ENCODE measurements around the gene OR5P2. TPM values are rescaled to one million over a fixed set of nuclear protein-coding genes. Genes with fewer than 3 reads are reported as not detected.
A peak's percentile ranks its signal among the peaks of the same experiment; 100 is the strongest.
"Not testable (repeated sequence)": the region's sequence is repeated elsewhere in the genome, so short reads cannot be mapped to it uniquely, and the experiment has no call there.

OR5P2 gene
- total RNA-seq, 1 experiment from 2014 or later, result not detected

- DNase-seq, result no peak
- Histone ChIP-seq H3K4me1 (no peaks in the 10 kb centered on the region), H3K4me3 (ENCODE audit: low read depth, low read length) (no peak within 1 kb of the TSS), H3K36me3 (ENCODE audit: control insufficient read depth, insufficient read depth, low read length) (no peaks in the 10 kb centered on the region), H3K9me3 (no peaks in the 10 kb centered on the region), H3K27me3 (replicated peaks; ENCODE audit: control insufficient read depth, insufficient read depth, low read length) (no peaks in the 10 kb centered on the region)
- TF ChIP-seq CTCF (IDR thresholded peaks at IDR 0.05; ENCODE audit: insufficient read depth in 1 of 2, low read depth in 1 of 2, low read length in 1 of 2, severe bottlenecking in 1 of 2, unreplicated experiment in 1 of 2), result no peak
- no TSS peak for BruUV-seq (replicated peaks)
- Mint-ChIP-seq H3K27ac (ENCODE audit: unreplicated experiment) (no peak within 1 kb of the TSS), H3K36me3 (ENCODE audit: insufficient read depth, unreplicated experiment) (no peaks in the 10 kb centered on the region), H3K4me1 (ENCODE audit: low read depth, unreplicated experiment) (no peaks in the 10 kb centered on the region), H3K27me3 (ENCODE audit: insufficient read depth, unreplicated experiment) (peaks cover 11% of the 10 kb centered on the region), H3K4me3 (ENCODE audit: unreplicated experiment) (no peak within 1 kb of the TSS), H3K9me3 (ENCODE audit: unreplicated experiment) (no peaks in the 10 kb centered on the region)
- ChIA-PET CTCF (no interaction called here), POLR2A (no interaction called here)
- intact Hi-C loops (cut with micrococcal nuclease; ENCODE audit: unreplicated experiment), result no loop called here
Measured at GRCh38 chr11:7830740-7831139, 34.0 kb upstream of the OR5P2 start, which contains the start of gene OR5P3. OR5P3 (minus strand) TSS chr11:7830840.

GRCh38 chr11:7826324-7826723, 29.6 kb upstream of the OR5P2 start:
- Histone ChIP-seq H3K36me3 (ENCODE audit: control insufficient read depth, insufficient read depth, low read length) (no peaks in the 10 kb centered on the region), H3K4me1 (no peaks in the 10 kb centered on the region), H3K9me3 (no peaks in the 10 kb centered on the region), H3K27me3 (replicated peaks; ENCODE audit: control insufficient read depth, insufficient read depth, low read length) (no peaks in the 10 kb centered on the region), H3K4me3 (ENCODE audit: low read depth, low read length) (no peak overlapping the region)
- ChIA-PET POLR2A (no interaction called here), CTCF (no interaction called here)
- Mint-ChIP-seq H3K4me1 (ENCODE audit: low read depth, unreplicated experiment) (no peaks in the 10 kb centered on the region), H3K36me3 (ENCODE audit: insufficient read depth, unreplicated experiment) (no peaks in the 10 kb centered on the region), H3K27ac (ENCODE audit: unreplicated experiment) (no peak overlapping the region), H3K9me3 (ENCODE audit: unreplicated experiment) (no peaks in the 10 kb centered on the region), H3K27me3 (ENCODE audit: insufficient read depth, unreplicated experiment) (peaks cover 11% of the 10 kb centered on the region), H3K4me3 (ENCODE audit: unreplicated experiment) (no peak overlapping the region)
- intact Hi-C loops (cut with micrococcal nuclease; ENCODE audit: unreplicated experiment), result no loop called here
- BruUV-seq (replicated peaks), result no TSS peak
- no peak for DNase-seq
- TF ChIP-seq CTCF (IDR thresholded peaks at IDR 0.05; ENCODE audit: insufficient read depth in 1 of 2, low read depth in 1 of 2, low read length in 1 of 2, severe bottlenecking in 1 of 2, unreplicated experiment in 1 of 2), result no peak

- CTCF ChIA-PET; H3K36me3 ChIP-seq (ENCODE audit: control insufficient read depth, insufficient read depth, low read length): not testable (repeated sequence)
Measured at GRCh38 chr11:7820417-7820816, 23.7 kb upstream of the OR5P2 start.

GRCh38 chr11:7814897-7815296, 18.2 kb upstream of the OR5P2 start:
- H3K27me3 Mint-ChIP-seq (ENCODE audit: insufficient read depth, unreplicated experiment); H3K4me3 ChIP-seq (ENCODE audit: low read depth, low read length); H3K36me3 ChIP-seq (ENCODE audit: control insufficient read depth, insufficient read depth, low read length); DNase-seq; H3K4me1 Mint-ChIP-seq (ENCODE audit: low read depth, unreplicated experiment); H3K27ac Mint-ChIP-seq (ENCODE audit: unreplicated experiment); BruUV-seq (replicated peaks); POLR2A ChIA-PET; H3K4me3 Mint-ChIP-seq (ENCODE audit: unreplicated experiment); H3K4me1 ChIP-seq; H3K27me3 ChIP-seq (replicated peaks; ENCODE audit: control insufficient read depth, insufficient read depth, low read length); CTCF ChIA-PET; intact Hi-C loops (cut with micrococcal nuclease; ENCODE audit: unreplicated experiment): not testable (repeated sequence)
- H3K9me3 ChIP-seq, result peaks cover 22% of the 10 kb centered on the region
- Mint-ChIP-seq H3K36me3 (ENCODE audit: insufficient read depth, unreplicated experiment) (peaks cover 10% of the 10 kb centered on the region), H3K9me3 (ENCODE audit: unreplicated experiment) (peaks cover 31% of the 10 kb centered on the region)

More at GRCh38 chr11:7820417-7820816, 23.7 kb upstream of the OR5P2 start:
- H3K9me3 Mint-ChIP-seq (ENCODE audit: unreplicated experiment), result peaks cover 18% of the 10 kb centered on the region
- H3K27ac Mint-ChIP-seq (ENCODE audit: unreplicated experiment); POLR2A ChIA-PET; DNase-seq; intact Hi-C loops (cut with micrococcal nuclease; ENCODE audit: unreplicated experiment); H3K27me3 Mint-ChIP-seq (ENCODE audit: insufficient read depth, unreplicated experiment); BruUV-seq (replicated peaks); H3K4me1 Mint-ChIP-seq (ENCODE audit: low read depth, unreplicated experiment); H3K4me3 ChIP-seq (ENCODE audit: low read depth, low read length); H3K36me3 Mint-ChIP-seq (ENCODE audit: insufficient read depth, unreplicated experiment); H3K4me1 ChIP-seq; H3K4me3 Mint-ChIP-seq (ENCODE audit: unreplicated experiment); H3K27me3 ChIP-seq (replicated peaks; ENCODE audit: control insufficient read depth, insufficient read depth, low read length): not testable (repeated sequence)
- peaks cover 15% of the 10 kb centered on the region; the same call in 1 of the 2 replicates for H3K9me3 ChIP-seq

- BruUV-seq (replicated peaks), result not testable (repeated sequence)
- peak overlapping the region; percentile 48 for H3K27ac Mint-ChIP-seq (ENCODE audit: unreplicated experiment)
Measured at GRCh38 chr11:7810301-7810700, 13.6 kb upstream of the OR5P2 start.

More at GRCh38 chr11:7810301-7810700, 13.6 kb upstream of the OR5P2 start:
- CTCF ChIA-PET; H3K4me1 Mint-ChIP-seq (ENCODE audit: low read depth, unreplicated experiment); H3K36me3 ChIP-seq (ENCODE audit: control insufficient read depth, insufficient read depth, low read length); H3K27me3 Mint-ChIP-seq (ENCODE audit: insufficient read depth, unreplicated experiment); POLR2A ChIA-PET; intact Hi-C loops (cut with micrococcal nuclease; ENCODE audit: unreplicated experiment); H3K4me3 ChIP-seq (ENCODE audit: low read depth, low read length); H3K27me3 ChIP-seq (replicated peaks; ENCODE audit: control insufficient read depth, insufficient read depth, low read length): not testable (repeated sequence)
- Mint-ChIP-seq H3K36me3 (ENCODE audit: insufficient read depth, unreplicated experiment) (peaks cover 14% of the 10 kb centered on the region), H3K4me3 (ENCODE audit: unreplicated experiment) (peak overlapping the region; percentile 7), H3K9me3 (ENCODE audit: unreplicated experiment) (peaks cover 54% of the 10 kb centered on the region)
- DNase-seq, result peak; percentile 70 to 77
- Histone ChIP-seq H3K9me3 (peaks cover 35% of the 10 kb centered on the region), H3K4me1 (peaks cover 14% of the 10 kb centered on the region)
